HTR-8/SVneo (cell line): ENCODE measurements around the gene CD83.

ENCODE experiments used
- DNase-seq: peaks from one replicate; pipeline ENCODE4 v3.0.0; 2011; ENCODE audit warnings: low spot score, mixed read lengths; ENCODE audit not compliant: insufficient read length
- FAIRE-seq: peaks from 2 replicates; lab custom pipeline; 2011; peaks lifted over from hg19 to GRCh38; lab: Jason Lieb, UNC

The CD83 gene

GRCh38 chr6:14180609-14181008 is 63.0 kb downstream of the CD83 start:
- FAIRE-seq: no peak

DNA sequence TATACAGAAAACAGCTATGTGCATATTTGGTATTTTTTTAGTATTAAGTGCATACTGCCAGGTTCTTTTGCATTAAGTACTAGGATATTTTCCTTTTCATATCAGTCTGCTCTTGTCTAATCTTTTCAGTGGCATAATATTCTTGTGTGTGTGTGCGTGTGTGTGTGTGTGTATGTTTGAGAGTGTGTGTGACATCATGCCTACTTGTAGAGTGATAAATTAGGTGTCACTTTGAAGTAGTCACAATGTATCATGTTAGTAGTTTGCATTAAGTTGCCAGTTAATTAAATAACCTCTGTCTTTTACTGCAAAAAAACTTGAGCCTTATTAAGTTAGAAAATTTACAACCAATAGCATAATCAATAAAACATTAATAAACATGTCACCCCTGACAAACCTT is 65.3 kb downstream of the CD83 start:
- DNase-seq (no peak), FAIRE-seq (no peak)

More at GRCh38 chr6:14180609-14181008, 63.0 kb downstream of the CD83 start:
- no peak for DNase-seq
